RWPE2 (cell line): ENCODE data around the gene PLSCR4.
A peak's percentile ranks its signal among the peaks of the same experiment; 100 is the strongest.

ENCODE experiments used
- ATAC-seq: fragments of 200-7000 bp; cut with Tn5 transposase; 3 replicates; pipeline ENCODE4 v1.9.1; 2021; ENCODE audit warnings: low read depth
- DNase-seq: peaks from one replicate; pipeline ENCODE4 v3.0.0-alpha.2; 2020; ENCODE audit warnings: low spot score
- H3K27ac ChIP-seq: fragments of 450-650 bp; 2 replicates; pipeline ENCODE4 v1.5.1; 2017; ENCODE audit warnings: mild to moderate bottlenecking; ENCODE audit not compliant: poor library complexity, severe bottlenecking
- H3K27me3 ChIP-seq: fragments of 250-450 bp; sonication (Bioruptor Pico); 2 replicates; pipeline ENCODE4 v1.5.1; 2021; ENCODE audit warnings: mild to moderate bottlenecking, moderate library complexity; ENCODE audit not compliant: insufficient read depth, poor library complexity, severe bottlenecking
- H3K36me3 ChIP-seq: fragments of 250-450 bp; sonication (Bioruptor Pico); 2 replicates; pipeline ENCODE4 v1.5.1; 2020; ENCODE audit warnings: low read depth, mild to moderate bottlenecking, moderate library complexity
- H3K4me1 ChIP-seq: fragments of 250-450 bp; sonication (Bioruptor Pico); 2 replicates; pipeline ENCODE4 v1.5.1; 2021; ENCODE audit warnings: mild to moderate bottlenecking, moderate library complexity; ENCODE audit not compliant: insufficient read depth, poor library complexity, severe bottlenecking
- H3K4me3 ChIP-seq: fragments of 250-450 bp; sonication (Bioruptor Pico); 2 replicates; pipeline ENCODE4 v1.5.1; 2021; ENCODE audit warnings: mild to moderate bottlenecking, moderate library complexity; ENCODE audit not compliant: severe bottlenecking
- H3K9me3 ChIP-seq: fragments of 250-450 bp; sonication (Bioruptor Pico); 2 replicates; pipeline ENCODE4 v1.5.1; 2021; ENCODE audit warnings: mild to moderate bottlenecking, moderate library complexity; ENCODE audit not compliant: severe bottlenecking
- CTCF ChIP-seq: fragments of 450-650 bp; IDR thresholded peaks from one replicate; pipeline ENCODE4 v1.5.1; 2017; ENCODE audit warnings: mild to moderate bottlenecking, moderate library complexity; ENCODE audit not compliant: poor library complexity, severe bottlenecking

PLSCR4 gene

DNA sequence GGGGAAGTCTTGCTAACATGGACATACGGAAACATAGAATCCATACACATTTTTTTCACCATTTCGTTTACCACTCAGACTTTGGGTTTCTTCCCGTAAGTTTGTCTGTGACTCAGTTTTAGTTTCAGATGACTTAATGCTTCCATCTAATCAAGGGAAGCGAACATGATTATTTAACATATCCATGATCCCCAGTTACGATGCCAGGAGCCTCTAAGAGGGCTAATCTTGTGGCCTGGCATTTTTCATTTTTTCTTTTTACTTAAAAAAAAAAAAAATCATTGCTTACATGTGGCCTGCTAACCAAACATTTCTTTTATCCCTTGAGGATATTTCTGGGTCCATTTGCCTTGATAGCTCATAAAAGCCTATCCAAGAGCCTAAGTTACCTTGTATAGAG is 69.7 kb downstream of the PLSCR4 start:
- Histone ChIP-seq H3K9me3 (no peaks in the 10 kb centered on the region), H3K36me3 (no peaks in the 10 kb centered on the region), H3K4me3 (no peak overlapping the region), H3K27ac (no peak overlapping the region), H3K27me3 (no peaks in the 10 kb centered on the region), H3K4me1 (peaks cover 23% of the 10 kb centered on the region)
- no peak for DNase-seq
- no peak for TF ChIP-seq CTCF
- no peak for ATAC-seq

GRCh38 chr3:146180376-146180775 is 70.5 kb downstream of the PLSCR4 start:
- H3K27me3 ChIP-seq = no peaks in the 10 kb centered on the region
- H3K27ac ChIP-seq = no peak overlapping the region
- H3K36me3 ChIP-seq = no peaks in the 10 kb centered on the region
- DNase-seq = no peak
- H3K4me3 ChIP-seq = no peak overlapping the region
- no peaks in the 10 kb centered on the region for H3K9me3 ChIP-seq
- peaks cover 23% of the 10 kb centered on the region for H3K4me1 ChIP-seq
- no peak for TF ChIP-seq CTCF
- no peak for ATAC-seq

GRCh38 chr3:146178006-146178689 is 72.8 kb downstream of the PLSCR4 start:
- Histone ChIP-seq H3K27me3 (no peaks in the 10 kb centered on the region), H3K4me3 (no peak overlapping the region), H3K4me1 (peaks cover 10% of the 10 kb centered on the region), H3K9me3 (no peaks in the 10 kb centered on the region), H3K36me3 (no peaks in the 10 kb centered on the region), H3K27ac (no peak overlapping the region)
- ATAC-seq = no peak
- no peak for TF ChIP-seq CTCF
- no peak for DNase-seq

GRCh38 chr3:146177519-146177918 is 73.4 kb downstream of the PLSCR4 start:
- peaks cover 10% of the 10 kb centered on the region for H3K4me1 ChIP-seq
- no peaks in the 10 kb centered on the region for H3K27me3 ChIP-seq
- H3K27ac ChIP-seq = peak overlapping the region; percentile 28
- ATAC-seq = no peak
- H3K9me3 ChIP-seq = no peaks in the 10 kb centered on the region
- no peak for DNase-seq
- no peaks in the 10 kb centered on the region for H3K36me3 ChIP-seq
- no peak overlapping the region for H3K4me3 ChIP-seq
- TF ChIP-seq CTCF = no peak

DNA sequence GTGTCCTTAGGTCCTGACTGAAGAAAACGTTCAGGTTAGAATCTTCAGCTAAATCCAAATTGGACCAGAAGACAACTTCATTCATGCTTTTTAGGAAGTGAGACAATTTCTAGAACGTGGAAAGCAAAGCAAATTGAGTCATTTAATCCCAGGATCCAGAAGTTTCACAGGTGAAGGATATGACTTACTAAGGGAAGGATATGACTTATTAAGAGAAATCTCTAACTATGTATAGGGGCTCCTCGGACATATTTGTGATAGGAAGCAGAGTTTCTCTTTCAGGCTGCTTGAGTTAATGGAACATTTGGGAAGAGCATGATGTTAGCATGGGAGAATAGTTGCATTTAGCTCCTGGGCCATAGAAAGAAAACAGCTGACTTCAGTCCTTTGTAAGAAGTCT is 73.8 kb downstream of the PLSCR4 start:
- Histone ChIP-seq H3K36me3 (no peaks in the 10 kb centered on the region), H3K27me3 (no peaks in the 10 kb centered on the region), H3K4me3 (no peak overlapping the region), H3K4me1 (peaks cover 10% of the 10 kb centered on the region), H3K9me3 (no peaks in the 10 kb centered on the region), H3K27ac (peak overlapping the region; percentile 28)
- ATAC-seq (peak; percentile 74; the same call in 2 of the 3 replicates), DNase-seq (no peak)
- no peak for TF ChIP-seq CTCF
